ENCODE measurements around the gene KLHL35. TPM values are rescaled to one million over a fixed set of nuclear protein-coding genes. Genes with fewer than 3 reads are reported as not detected.

Gene KLHL35
- polyA plus RNA-seq, 1 experiment: 0.81 TPM

DNA sequence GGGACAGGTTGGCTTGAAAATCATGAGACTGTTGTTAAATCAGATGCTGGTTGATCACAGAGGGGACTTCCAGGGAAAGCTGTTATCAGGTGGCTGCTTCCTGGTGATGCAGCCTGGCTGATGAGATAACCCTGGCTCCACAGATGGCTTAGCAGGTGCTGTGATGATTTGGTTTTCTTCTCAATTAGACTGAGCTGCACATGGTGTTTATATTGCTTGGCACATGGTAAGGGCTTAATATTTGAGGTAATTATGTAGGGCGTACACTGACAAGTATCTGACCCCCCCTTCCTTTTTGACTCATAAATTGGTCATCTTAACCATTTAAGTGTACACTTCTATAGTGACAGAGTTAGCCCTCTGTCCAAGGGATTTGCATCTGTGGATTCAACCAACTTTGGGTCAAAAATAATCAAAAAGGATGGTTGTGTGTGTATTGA, 26.6 kb downstream of the KLHL35 start:
- ChIA-PET POLR2A (no interaction called here), CTCF (interaction anchor here (1.4 to 3.9 kb wide), 2 partner anchors 12 to 18 kb away, joined by 5 to 48 read pairs; no protein-coding TSS in a partner anchor)
- H3K27me3 ChIP-seq (ENCODE audit: control insufficient read depth, insufficient read depth, low read length): no peaks in the 10 kb centered on the region
- no peaks in the 10 kb centered on the region for H3K9me3 ChIP-seq (ENCODE audit: control insufficient read depth, insufficient read depth, low read length)
- TF ChIP-seq, protein P1, sequence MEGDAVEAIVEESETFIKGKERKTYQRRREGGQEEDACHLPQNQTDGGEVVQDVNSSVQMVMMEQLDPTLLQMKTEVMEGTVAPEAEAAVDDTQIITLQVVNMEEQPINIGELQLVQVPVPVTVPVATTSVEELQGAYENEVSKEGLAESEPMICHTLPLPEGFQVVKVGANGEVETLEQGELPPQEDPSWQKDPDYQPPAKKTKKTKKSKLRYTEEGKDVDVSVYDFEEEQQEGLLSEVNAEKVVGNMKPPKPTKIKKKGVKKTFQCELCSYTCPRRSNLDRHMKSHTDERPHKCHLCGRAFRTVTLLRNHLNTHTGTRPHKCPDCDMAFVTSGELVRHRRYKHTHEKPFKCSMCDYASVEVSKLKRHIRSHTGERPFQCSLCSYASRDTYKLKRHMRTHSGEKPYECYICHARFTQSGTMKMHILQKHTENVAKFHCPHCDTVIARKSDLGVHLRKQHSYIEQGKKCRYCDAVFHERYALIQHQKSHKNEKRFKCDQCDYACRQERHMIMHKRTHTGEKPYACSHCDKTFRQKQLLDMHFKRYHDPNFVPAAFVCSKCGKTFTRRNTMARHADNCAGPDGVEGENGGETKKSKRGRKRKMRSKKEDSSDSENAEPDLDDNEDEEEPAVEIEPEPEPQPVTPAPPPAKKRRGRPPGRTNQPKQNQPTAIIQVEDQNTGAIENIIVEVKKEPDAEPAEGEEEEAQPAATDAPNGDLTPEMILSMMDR (IDR thresholded peaks at IDR 0.05; ENCODE audit: low read depth, low read length): no peak
- H3K4me3 ChIP-seq (ENCODE audit: low read depth, low read length): no peak overlapping the region
- DNase-seq (ENCODE audit: low read depth, low spot score): no peak
- H3K27ac ChIP-seq (ENCODE audit: low read depth, low read length): no peak overlapping the region

DNA sequence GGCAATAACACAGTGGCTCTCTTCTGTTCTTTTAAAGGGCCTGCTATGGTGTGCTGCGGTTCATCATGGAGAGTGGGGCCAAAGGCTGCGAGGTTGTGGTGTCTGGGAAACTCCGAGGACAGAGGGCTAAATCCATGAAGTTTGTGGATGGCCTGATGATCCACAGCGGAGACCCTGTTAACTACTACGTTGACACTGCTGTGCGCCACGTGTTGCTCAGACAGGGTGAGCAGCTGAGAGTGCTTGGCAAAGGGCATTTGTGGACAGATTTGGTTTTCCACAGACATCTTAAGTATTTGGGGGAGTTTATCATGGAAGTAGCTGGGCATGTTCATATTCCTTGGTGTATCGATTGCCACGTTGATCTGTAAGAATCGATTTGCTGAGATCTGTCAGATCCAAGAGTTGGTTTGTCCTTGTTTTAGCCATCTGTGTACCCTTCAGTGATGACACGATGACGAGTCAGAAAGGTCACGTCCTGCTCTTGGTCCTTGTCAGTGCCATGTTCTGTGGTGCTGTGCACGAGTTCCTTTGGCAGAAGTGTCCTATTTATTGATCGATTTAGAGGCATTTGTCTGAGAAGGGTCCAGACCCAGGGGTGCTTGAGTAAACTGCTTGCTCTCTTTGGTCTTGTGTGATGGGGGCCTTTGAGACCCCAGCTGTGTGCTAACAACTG, 28.9 kb downstream of the KLHL35 start:
- POLR2A ChIA-PET: no interaction called here
- CTCF ChIA-PET: no interaction called here
- H3K27ac ChIP-seq (ENCODE audit: low read depth, low read length): no peak overlapping the region
- TF ChIP-seq, protein P1 (IDR thresholded peaks at IDR 0.05; ENCODE audit: low read depth, low read length): no peak
- no peaks in the 10 kb centered on the region for H3K9me3 ChIP-seq (ENCODE audit: control insufficient read depth, insufficient read depth, low read length)
- no peak for DNase-seq (ENCODE audit: low read depth, low spot score)
- H3K4me3 ChIP-seq (ENCODE audit: low read depth, low read length): no peak overlapping the region
- no peaks in the 10 kb centered on the region for H3K27me3 ChIP-seq (ENCODE audit: control insufficient read depth, insufficient read depth, low read length)

DNA sequence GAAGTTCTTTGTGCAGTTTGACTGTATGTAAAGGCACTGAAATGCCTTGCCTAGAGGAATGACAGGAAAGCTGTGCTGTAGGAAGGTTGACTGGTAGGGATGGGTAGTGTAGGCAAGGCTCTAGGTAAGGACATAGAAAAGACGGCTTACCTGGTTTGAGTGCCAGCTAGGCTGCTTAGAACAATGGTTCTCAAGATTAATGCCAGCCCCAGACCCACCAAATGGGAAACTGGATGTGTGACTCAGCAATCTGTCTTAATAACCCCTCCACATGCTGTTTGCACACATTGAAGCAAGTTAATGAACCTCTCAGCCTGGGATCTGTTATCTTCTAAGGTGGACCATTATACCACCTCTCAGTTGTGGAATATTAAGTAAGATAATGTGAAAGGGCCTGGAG, 30.0 kb downstream of the KLHL35 start:
- H3K27ac ChIP-seq (ENCODE audit: low read depth, low read length): no peak overlapping the region
- CTCF ChIA-PET: interaction anchor here (1.0 kb wide), 1 partner anchor 129 kb away, joined by 3 read pairs; no protein-coding TSS in a partner anchor
- no peaks in the 10 kb centered on the region for H3K9me3 ChIP-seq (ENCODE audit: control insufficient read depth, insufficient read depth, low read length)
- H3K27me3 ChIP-seq (ENCODE audit: control insufficient read depth, insufficient read depth, low read length): no peaks in the 10 kb centered on the region
- H3K4me3 ChIP-seq (ENCODE audit: low read depth, low read length): no peak overlapping the region
- POLR2A ChIA-PET: interaction anchor here (0.6 kb wide), 1 partner anchor 17 kb away, joined by 5 read pairs; no protein-coding TSS in a partner anchor
- TF ChIP-seq, protein P1 (IDR thresholded peaks at IDR 0.05; ENCODE audit: low read depth, low read length): no peak
- no peak for DNase-seq (ENCODE audit: low read depth, low spot score)

DNA sequence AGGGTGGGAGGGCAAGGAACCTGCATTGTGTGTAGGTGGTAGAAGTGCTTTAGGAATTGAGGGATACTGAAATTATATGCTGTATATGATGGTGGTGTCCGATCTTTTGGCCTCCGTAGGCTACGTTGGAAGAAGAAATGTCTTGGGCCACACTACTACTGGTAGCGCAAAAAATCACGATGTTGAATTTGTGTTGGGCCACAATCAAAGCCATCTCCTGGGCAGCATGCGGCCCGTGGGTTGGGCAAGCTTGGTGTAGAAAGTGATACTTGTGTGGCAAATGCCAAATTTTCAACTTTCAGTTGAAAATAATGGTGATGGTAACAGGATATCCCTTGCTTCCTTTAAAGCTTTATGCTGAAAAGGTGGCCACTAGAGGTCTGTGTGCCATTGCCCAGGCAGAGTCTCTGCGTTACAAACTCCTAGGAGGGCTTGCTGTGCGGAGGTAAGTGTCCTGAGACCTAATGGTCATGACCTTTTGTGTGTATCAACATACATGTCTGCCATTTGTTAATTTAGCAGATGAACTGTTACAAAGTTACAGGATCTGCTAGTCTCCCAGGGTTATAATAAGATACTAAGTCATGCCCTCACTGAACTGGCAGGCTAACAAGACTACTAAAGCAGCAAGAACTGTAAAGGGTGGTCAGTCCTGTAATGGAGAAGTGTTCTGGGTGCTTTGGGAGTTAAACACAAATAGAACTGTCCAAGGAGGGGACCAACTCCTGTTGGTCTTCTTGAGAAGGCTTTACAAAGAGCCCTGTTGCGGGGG, 30.8 kb downstream of the KLHL35 start:
- H3K27me3 ChIP-seq (ENCODE audit: control insufficient read depth, insufficient read depth, low read length): no peaks in the 10 kb centered on the region
- CTCF ChIA-PET: interaction anchor here (0.6 to 1.0 kb wide), 3 partner anchors 12 to 129 kb away, joined by 3 to 6 read pairs (median 4); no protein-coding TSS in a partner anchor
- no peak overlapping the region for H3K27ac ChIP-seq (ENCODE audit: low read depth, low read length)
- DNase-seq (ENCODE audit: low read depth, low spot score): no peak
- POLR2A ChIA-PET: no interaction called here
- TF ChIP-seq, protein P1 (IDR thresholded peaks at IDR 0.05; ENCODE audit: low read depth, low read length): 0 out of 2 replicates have a peak, but pooled peaks have one; percentile 8
- peak overlapping the region; percentile 29 for H3K4me3 ChIP-seq (ENCODE audit: low read depth, low read length)
- no peaks in the 10 kb centered on the region for H3K9me3 ChIP-seq (ENCODE audit: control insufficient read depth, insufficient read depth, low read length)

Measured in AG04450 (cell line).